PFSK-1 (cell line): ENCODE results near the gene POLR3A.

Experiments used
- POLR2AphosphoS5 ChIP-seq: IDR thresholded peaks from 2 replicates; pipeline ENCODE4 v1.6.1; 2012; ENCODE audit warnings: low read depth, mild to moderate bottlenecking, control low read depth, low read length, moderate library complexity
- SIN3A ChIP-seq: IDR thresholded peaks from 2 replicates; pipeline ENCODE4 v1.6.1; 2012; ENCODE audit warnings: mild to moderate bottlenecking, low read length, moderate library complexity, borderline replicate concordance; ENCODE audit not compliant: insufficient read depth
- TF ChIP-seq, protein P1 (sequence below), 2 experiments: IDR thresholded peaks; 2 replicates each; pipeline versions ENCODE4 v1.6.1 to v1.8.0; 2011 to 2012; ENCODE audit warnings: low read depth in 2 of 2, low read length in 2 of 2, control low read depth in 1 of 2, inconsistent platforms in 1 of 2, mild to moderate bottlenecking in 1 of 2, moderate library complexity in 1 of 2; ENCODE audit not compliant: insufficient read depth in 1 of 2

GRCh38 chr10:78017856-78018255, 11.5 kb downstream of the POLR3A start:
- no peak for TF ChIP-seq POLR2AphosphoS5
- TF ChIP-seq SIN3A, result no peak
- TF ChIP-seq, protein P1, sequence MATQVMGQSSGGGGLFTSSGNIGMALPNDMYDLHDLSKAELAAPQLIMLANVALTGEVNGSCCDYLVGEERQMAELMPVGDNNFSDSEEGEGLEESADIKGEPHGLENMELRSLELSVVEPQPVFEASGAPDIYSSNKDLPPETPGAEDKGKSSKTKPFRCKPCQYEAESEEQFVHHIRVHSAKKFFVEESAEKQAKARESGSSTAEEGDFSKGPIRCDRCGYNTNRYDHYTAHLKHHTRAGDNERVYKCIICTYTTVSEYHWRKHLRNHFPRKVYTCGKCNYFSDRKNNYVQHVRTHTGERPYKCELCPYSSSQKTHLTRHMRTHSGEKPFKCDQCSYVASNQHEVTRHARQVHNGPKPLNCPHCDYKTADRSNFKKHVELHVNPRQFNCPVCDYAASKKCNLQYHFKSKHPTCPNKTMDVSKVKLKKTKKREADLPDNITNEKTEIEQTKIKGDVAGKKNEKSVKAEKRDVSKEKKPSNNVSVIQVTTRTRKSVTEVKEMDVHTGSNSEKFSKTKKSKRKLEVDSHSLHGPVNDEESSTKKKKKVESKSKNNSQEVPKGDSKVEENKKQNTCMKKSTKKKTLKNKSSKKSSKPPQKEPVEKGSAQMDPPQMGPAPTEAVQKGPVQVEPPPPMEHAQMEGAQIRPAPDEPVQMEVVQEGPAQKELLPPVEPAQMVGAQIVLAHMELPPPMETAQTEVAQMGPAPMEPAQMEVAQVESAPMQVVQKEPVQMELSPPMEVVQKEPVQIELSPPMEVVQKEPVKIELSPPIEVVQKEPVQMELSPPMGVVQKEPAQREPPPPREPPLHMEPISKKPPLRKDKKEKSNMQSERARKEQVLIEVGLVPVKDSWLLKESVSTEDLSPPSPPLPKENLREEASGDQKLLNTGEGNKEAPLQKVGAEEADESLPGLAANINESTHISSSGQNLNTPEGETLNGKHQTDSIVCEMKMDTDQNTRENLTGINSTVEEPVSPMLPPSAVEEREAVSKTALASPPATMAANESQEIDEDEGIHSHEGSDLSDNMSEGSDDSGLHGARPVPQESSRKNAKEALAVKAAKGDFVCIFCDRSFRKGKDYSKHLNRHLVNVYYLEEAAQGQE (IDR thresholded peaks at IDR 0.05; ENCODE audit: insufficient read depth in 1 of 2, low read depth in 2 of 2, low read length in 2 of 2), result no peak
